ENCODE results near the gene COG2.
A peak's percentile ranks its signal among the peaks of the same experiment; 100 is the strongest.
"Not testable (repeated sequence)": the region's sequence is repeated elsewhere in the genome, so short reads cannot be mapped to it uniquely, and the experiment has no call there.

The COG2 gene

DNA sequence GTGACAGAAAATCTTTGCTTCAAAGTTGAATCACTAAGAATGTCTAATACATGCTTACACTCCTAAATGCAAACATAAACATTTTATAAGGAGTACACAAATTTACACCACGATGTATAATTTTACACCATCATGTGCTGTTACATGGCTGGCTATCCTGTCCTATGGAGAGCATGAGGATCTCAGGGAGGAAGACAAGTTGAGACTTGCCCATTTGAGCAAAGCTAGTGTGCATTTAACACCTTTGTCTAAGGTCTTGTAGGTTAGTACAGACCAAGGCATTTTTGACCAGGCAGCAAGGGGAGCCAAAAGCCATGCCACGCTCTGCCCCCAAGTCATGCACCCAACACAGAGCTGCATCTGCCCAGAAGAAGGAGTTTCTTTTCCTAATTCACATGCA is 14.5 kb upstream of the COG2 start:
- DNase-seq (ENCODE audit: low spot score) = no peak

DNA sequence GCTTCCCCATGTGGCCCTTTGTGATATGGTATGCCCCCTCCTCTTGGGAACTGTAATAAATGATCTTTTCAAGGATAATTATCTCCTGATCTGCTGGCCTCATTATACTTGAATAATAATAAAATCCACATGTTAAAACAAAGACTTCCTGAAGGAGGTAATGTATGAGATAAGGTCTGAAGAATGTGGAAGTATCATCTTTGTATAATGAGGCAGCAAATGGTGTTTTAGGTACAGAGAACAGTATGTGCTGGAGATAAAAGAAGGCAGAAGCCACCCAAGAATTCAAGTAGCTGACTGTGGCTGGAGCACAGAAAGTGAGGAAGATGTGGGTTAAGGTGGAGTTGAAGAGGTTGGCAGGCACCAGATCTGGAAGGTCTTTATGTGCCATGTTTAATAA is 12.8 kb upstream of the COG2 start:
- DNase-seq (ENCODE audit: low spot score) = no peak

GRCh38 chr1:230631477-230631876 is 10.8 kb upstream of the COG2 start:
- no peak for DNase-seq (ENCODE audit: low spot score)

DNA sequence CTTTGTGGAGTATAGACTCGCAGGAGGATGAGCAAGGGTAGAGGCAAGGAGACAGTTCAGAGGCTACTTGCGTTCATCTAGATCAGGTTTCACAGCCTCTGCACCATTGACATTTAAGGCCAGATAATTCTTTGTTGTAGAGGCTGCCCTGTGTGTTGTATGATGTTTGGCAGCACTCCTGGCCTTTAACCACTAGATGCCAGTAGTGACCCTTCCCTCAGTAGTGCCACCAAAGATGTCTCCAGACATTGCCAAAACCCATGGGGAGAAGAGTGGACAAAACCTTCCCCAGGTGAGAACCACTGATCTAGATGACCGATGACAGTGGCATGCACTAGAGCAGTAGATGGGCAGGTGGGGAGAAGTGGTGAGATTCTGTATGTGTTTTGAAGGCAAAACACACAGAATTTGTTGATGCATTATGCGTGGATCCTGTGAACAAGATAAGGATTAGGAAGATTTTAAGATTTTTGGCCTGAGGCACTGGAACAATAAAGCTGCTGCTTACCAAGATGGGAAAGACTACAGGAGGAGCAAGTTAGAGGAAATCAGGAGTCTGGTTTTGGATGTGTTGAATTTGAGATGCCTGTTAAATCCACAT is 9.9 kb upstream of the COG2 start:
- peak; percentile 41 for DNase-seq (ENCODE audit: low spot score)

GRCh38 chr1:230633469-230633868 is 8.8 kb upstream of the COG2 start:
- peak; percentile 48 for DNase-seq (ENCODE audit: low spot score)

DNA sequence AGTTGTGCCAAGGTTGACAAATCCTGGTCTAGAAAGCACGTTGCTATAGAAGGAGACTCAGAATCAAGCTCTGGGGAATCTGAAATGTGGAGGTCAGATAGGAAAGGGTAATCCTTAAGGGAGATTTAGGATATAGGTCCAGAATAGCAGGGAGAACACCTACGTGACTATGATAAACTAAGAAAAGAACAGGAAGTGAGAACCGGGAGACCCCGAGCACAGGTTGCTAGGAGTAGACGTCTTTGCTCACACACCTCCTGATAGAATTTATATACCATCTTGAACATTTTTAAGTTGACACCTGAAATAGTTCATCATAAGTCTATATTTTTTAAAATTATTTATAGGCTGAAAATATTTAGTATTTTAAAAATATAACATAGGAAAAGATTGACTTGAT is 7.9 kb upstream of the COG2 start:
- no peak for DNase-seq (ENCODE audit: low spot score)

- DNase-seq (ENCODE audit: low spot score) = no peak
These were observed 5.6 kb upstream of the COG2 start for GRCh38 chr1:230636575-230637148.

DNA sequence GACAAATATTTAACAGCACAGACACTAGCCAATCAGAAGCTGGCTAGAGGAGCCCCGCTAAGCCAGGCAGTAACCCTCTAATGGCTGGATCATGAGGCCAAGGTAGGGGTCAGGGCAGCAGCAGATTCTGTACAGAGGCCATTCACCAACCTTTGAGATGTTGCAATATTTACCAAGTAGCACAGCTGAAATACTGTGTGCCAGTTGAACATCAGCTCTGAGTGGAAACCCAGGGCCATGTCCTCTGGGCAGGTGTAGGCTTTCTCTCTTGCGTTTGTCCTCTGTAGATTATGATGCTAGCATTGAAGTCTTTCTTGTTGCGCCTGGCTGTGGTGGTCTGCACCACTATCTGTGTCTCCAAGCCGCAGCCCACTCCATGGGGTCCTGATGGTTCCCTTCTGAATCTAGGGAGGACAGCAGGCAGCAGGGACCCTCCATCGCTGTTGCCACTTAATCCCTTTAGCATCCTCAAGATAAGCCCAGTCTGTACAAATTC is 2.5 kb upstream of the COG2 start:
- DNase-seq (ENCODE audit: low spot score) = no peak

DNA sequence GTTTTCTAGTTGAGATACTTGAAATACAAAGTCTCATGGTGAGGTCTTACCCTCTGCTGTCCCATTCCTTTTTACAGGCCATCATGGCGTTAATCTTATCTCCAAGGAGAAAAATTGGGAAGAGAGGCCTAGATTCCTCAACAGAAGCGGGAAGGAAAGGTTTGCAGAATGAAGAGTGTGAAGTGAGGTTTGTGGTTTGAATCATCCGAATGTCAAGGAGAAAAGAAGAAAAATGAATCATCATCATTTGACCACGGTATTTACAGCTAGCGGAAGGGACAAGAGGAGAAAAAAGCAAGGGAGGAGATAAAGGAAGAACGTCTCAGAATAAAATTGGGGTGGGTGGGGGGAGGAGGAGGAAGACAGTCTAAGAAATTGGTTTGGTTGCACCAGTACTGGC is 935 bp upstream of the COG2 start:
- no peak for DNase-seq (ENCODE audit: low spot score)

DNA sequence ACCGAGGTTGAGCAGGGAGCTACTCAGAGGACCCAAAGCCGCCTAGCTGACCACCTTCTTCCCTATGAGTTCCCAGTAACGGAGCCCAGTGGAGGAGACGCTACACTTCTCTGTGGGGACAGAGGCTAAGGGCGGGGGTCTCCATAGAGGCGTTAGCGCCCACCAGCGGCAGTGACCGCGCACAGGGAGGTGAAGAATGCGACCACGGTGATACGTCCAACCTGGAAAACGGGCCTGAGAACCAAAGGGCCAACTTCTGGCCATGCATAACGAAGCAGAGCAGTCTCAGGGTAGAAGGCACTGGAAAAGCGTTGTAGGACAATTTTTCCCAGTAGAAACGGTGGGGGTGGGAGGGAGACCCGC is 400 bp upstream of the COG2 start:
- no peak for DNase-seq (ENCODE audit: low spot score)

DNA sequence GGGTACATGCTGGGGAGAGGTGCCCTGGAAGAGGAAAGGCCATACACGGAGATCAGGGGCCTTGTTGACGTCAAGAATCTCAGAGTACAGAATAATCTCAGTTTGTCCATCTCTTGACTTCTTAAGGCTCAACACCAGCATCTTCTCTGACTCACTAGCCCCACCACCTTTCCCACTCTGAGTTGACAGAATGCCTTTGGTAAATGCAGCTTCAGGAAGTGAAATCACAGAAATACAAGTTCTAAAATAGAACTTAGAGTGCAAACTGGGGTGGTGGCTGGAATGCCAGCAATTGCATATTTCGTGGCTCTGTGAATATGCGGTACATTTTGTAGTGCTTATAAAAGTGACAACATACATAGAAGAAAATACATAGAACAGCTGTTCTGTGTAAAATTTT is 1.6 kb downstream of the COG2 start:
- no peak for DNase-seq (ENCODE audit: low spot score)

- no peak for DNase-seq (ENCODE audit: low spot score)
These were observed 4.5 kb downstream of the COG2 start for GRCh38 chr1:230646710-230647302.

- no peak for DNase-seq (ENCODE audit: low spot score)
These were observed 5.0 kb downstream of the COG2 start for GRCh38 chr1:230647321-230647720.

DNA sequence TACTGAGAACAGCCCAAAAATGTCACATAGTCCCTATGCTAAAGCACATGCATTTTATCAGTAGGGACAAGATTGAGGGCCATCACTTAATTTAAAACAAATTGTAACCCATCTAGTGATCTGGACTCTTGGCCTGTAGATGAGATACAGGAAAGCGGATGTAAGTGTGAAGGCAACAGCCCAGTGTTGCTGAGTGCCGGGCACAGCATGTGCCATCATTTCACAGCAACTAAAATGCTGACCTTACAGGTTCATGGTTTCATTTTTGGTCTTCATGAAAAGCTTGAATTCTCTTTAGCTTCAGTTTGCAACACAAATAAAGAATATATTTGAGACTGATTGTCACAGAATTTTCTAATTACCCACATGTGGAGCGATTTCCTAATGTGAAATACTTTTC is 5.8 kb downstream of the COG2 start:
- no peak for DNase-seq (ENCODE audit: low spot score)

DNA sequence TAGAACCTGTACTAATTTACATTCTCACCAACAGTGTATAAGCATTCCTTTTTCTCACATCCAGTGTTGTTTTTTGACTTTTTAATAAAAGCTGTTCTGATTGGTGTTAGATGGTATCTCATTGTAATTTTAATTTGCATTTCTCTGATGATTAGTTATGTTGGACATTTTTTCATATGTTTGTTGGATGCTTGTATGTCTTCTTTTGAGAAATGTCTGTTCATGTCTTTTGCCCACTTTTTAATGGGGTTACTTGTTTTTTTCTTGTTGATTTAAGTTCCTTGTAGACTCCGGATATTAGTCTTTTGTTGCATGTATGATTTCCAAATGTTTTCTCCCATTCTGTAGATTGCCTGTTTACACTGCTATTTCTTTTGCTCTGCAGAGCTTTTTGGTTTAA is 8.0 kb downstream of the COG2 start:
- no peak for DNase-seq (ENCODE audit: low spot score)

DNA sequence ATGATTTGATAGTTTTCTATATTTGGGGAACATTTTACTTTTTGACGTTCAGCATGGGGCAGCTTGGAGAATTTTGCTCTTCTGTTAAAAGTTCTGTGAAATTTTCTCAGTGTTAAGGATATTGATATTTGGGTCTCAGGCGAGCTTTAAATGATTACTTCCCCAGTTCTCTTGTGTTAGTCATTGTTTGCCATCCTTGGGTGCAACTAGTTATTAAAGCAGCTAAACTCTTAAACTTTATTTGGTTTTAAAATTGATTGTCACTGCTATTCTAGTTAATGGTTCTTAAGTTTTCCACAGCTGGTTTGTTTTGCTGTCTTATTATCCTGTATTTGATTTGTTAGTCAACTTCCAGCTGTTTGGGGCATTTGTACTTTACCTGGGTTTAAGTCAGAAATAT is 9.0 kb downstream of the COG2 start:
- DNase-seq (ENCODE audit: low spot score) = no peak

DNA sequence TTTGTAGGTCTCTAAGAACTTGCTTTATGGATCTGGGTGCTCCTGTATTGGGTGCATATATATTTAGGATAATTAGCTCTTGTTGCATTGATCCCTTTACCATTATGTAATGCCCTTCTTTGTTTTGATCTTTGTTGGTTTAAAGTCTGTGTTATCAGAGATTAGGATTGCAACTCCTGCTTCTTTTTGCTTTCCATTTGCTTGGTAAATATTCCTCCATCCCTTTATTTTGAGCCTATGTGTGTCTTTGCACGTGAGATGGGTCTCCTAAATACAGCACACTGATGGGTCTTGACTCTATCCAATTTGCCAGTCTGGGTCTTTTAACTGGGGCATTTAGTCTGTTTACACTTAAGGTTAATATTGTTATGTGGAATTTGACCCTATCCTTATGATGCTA is 14.4 kb downstream of the COG2 start:
- DNase-seq (ENCODE audit: low spot score) = not testable (repeated sequence)

- DNase-seq (ENCODE audit: low spot score) = not testable (repeated sequence)
These were observed 15.8 kb downstream of the COG2 start for GRCh38 chr1:230658103-230658502.

DNA sequence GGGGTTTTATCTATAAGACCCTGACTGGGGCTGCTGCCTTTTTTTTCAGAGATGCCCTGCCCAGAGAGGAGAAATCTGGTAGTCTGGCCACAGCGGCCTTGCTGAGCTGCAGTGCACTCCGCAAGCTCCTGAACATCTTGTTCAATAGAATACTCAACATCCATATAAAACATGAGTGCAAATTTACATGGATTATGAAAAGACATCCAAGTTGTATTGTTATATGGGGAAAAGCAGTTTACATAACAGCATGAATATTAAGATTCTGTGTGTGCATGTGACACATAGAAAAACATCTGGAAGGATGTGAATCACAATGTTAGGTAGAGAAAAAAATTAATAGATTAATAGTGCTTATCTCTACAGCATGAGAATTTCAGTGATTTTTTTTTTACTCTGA is 16.4 kb downstream of the COG2 start:
- DNase-seq (ENCODE audit: low spot score) = no peak

- no peak for DNase-seq (ENCODE audit: low spot score)
These were observed 19.7 kb downstream of the COG2 start for GRCh38 chr1:230661976-230662375.

GRCh38 chr1:230668227-230668626 is 25.9 kb downstream of the COG2 start:
- DNase-seq (ENCODE audit: low spot score) = no peak

DNA sequence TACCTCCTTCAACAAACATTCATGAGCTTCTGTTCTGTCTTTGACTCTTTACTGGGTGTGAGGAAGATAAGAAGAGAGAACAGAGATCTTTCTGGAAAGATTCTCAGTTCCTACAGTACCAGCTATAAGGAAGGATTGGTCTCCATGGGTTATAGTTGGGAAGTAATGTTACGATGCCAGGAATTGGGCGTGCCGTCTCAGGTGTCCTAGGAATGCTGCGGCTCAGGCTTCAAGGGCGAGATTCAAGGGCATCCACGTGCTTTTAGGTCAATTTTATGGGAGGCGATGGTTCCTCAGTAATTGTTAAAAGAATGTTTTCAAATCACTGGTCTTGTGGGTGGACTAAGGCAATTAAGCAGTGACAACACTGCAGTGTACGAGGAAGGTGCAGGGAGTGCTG is 27.3 kb downstream of the COG2 start:
- DNase-seq (ENCODE audit: low spot score) = no peak

DNA sequence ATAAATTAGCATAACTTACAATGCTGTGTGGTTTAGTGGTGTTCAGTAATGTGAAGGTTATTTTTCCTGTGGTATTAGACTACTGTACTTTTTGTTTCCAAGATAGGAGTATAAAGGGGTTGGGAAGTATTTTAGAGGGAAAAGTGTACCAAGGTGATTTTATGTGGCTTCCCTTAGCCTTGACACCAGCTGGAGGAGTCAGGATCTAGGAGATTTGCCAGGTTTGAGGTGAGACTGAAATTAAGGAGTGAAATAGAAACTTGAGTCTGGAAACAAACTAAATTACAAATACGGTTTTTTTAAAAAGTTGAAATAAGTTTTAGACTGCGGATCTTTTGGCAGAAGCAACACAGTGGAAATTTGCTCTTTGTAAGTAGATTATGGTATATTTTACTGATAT is 32.3 kb downstream of the COG2 start:
- no peak for DNase-seq (ENCODE audit: low spot score)

- DNase-seq (ENCODE audit: low spot score) = no peak
These were observed 34.9 kb downstream of the COG2 start for GRCh38 chr1:230677200-230677599.
